Measurements from ENCODE around the gene SNX5.

DNA sequence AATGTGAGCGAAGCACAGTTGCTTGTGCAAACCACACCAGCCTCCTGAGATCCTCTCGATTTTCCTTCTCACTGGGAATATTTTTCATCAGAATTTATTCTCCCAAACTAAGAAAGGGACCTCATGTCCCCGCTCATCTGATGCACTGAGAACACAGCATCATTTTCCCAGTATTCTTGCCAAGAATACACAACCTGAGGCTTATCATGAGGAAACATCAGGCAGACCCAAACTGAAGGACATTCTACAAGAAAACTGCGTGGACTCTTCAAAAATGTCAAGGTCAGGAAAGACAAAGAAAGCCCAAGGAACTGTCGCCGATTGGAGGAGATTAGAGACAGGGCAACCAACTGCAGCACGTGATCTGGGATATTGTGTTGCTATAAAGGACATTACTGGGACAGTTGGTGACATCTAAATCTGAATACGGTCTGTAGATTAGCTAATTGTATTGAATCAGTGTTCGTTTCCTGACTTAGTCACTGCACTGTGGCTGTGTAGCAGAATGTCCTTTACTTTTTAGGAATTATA lies 72.3 kb downstream of the SNX5 start:
- TF ChIP-seq, protein P1, sequence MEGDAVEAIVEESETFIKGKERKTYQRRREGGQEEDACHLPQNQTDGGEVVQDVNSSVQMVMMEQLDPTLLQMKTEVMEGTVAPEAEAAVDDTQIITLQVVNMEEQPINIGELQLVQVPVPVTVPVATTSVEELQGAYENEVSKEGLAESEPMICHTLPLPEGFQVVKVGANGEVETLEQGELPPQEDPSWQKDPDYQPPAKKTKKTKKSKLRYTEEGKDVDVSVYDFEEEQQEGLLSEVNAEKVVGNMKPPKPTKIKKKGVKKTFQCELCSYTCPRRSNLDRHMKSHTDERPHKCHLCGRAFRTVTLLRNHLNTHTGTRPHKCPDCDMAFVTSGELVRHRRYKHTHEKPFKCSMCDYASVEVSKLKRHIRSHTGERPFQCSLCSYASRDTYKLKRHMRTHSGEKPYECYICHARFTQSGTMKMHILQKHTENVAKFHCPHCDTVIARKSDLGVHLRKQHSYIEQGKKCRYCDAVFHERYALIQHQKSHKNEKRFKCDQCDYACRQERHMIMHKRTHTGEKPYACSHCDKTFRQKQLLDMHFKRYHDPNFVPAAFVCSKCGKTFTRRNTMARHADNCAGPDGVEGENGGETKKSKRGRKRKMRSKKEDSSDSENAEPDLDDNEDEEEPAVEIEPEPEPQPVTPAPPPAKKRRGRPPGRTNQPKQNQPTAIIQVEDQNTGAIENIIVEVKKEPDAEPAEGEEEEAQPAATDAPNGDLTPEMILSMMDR (IDR thresholded peaks at IDR 0.05), result no peak
- no peak for TF ChIP-seq POLR2A (IDR thresholded peaks at IDR 0.05)

All from prostate gland (tissue), 2 donors.